NCI-H82 (cell line): ENCODE measurements around the gene CLSTN1.
A peak's percentile ranks its signal among the peaks of the same experiment; 100 is the strongest.
"Not testable (repeated sequence)": the region's sequence is repeated elsewhere in the genome, so short reads cannot be mapped to it uniquely, and the experiment has no call there.

Experiments used
- DNase-seq: peaks from one replicate; lab custom pipeline; 2025; lab: John Stamatoyannopoulos, UW

Gene CLSTN1

GRCh38 chr1:9797049-9797448, 26.7 kb downstream of the CLSTN1 start:
- DNase-seq, result no peak

- no peak for DNase-seq
Measured at GRCh38 chr1:9794081-9794480, 29.7 kb downstream of the CLSTN1 start.

DNA sequence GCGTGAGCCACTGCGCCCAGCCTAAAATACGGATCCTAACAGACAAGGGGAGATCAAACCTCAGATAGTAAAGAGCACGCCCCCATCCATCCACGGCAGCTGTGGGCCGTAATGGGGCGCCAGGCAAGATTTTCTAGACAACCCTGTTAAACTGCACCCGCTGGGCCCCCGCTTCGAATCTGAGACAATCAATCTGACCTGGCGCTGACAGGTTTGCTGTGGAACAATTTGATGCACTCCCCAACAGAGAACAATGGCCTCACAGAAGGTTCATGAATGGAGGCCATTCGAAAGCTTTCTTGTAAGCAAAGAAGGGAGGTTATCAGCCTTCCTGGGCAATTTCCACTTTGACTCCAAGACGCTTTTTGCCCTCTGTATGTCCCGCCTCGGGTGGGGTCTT, 30.5 kb downstream of the CLSTN1 start:
- DNase-seq, result no peak

DNA sequence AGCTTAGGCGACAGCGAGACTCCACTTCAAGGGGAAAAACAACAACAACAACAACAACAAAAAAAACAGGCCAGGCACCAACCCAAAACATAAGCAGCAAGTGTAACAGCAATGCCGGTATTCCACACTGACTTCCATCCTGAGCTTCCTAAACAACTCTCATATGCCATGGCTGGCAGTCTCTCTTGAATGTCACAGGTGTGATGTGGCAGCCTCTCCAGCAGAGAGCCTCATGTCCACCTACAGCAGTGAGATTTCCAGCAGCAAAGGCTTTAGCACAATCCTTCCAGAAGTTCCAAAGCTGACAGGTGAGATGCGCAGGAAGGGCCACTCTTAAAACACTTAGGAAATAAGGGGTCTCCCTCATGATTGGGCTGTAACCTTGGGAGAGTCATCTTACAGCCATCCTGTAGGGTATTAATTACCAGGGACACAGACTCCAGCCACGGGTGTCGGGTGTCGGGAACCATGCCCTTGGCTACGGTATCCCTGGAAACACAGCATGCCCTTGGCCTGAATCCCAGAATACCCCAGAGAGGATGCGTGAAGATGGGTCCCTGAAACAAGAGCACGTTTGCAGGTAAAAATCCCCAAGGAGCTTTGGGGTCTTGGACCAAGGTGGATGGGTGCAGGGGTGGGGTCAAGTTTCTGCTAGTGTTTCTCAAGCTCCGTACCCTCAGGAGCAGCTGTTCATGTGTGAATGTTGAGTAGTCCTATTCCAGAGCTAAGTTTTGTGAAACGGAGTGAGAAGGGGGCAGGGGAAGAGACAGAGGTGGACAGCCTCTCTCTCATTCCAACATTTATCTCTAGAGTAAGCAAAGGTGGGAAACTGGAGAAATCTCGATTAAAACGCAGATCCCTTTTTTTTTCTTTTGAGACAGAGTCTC, 31.4 kb downstream of the CLSTN1 start:
- peak; percentile 60 for DNase-seq

DNA sequence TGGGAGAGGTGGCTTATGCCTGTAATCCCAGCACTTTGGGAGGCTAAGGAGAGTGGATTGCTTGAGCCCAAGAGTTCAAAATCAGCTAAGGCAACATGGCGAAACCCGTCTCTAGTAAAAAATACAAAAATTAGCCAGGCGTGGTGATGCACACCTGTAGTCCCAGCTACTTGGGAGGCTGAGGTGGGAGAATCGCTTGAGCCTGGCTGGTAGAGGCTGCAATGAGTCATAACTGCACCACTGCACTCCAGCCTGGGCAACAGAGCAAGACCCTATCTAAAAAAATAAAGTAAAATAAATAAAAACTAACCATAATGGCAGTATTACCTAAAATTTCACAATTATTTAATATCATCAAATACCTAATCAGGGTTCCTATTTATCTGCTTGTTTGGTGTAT, 34.1 kb downstream of the CLSTN1 start:
- DNase-seq, result not testable (repeated sequence)

DNA sequence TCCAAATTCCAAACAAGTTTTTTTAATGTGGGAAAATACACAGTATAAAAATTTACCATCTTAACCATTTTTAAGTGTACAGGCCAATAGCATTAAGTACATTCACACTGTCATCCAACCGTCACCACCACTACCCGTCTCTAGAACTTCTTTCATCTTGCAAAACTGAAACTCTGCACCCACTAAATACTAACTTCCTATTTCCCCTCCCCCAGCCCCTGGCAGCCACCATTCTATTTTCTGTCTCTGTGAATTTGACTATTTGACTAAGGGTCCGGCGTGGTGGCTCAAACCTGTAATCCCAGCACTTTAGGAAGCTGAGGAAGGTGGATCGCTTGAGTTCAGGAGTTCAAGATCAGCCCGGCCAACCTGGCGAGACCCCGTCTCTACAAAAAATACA, 36.1 kb downstream of the CLSTN1 start:
- no peak for DNase-seq

- no peak for DNase-seq
Measured at GRCh38 chr1:9785406-9785805, 38.4 kb downstream of the CLSTN1 start.

- DNase-seq, result peak; percentile 83
Measured at GRCh38 chr1:9784508-9785133, 39.1 kb downstream of the CLSTN1 start.

DNA sequence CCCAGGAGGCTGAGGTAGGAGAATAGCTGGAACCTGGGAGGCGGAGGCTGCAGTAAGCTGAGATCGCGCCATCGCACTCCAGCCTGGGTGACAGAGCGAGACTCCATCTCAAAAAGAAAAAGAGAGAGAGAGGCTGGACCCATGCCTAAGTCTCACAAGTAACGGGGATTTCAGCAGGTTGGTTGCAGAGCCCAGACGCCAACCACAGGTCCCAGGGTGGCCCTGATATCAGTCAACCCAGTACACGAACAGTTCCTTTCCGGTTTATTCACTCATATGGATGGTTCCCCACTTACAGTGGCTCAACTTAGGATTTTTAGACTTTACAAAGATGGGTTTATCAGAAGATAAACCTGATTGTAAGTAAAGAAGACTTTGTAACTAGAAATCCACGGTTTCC, 40.9 kb downstream of the CLSTN1 start:
- no peak for DNase-seq

- no peak for DNase-seq
Measured at GRCh38 chr1:9782116-9782751, 41.5 kb downstream of the CLSTN1 start.

DNA sequence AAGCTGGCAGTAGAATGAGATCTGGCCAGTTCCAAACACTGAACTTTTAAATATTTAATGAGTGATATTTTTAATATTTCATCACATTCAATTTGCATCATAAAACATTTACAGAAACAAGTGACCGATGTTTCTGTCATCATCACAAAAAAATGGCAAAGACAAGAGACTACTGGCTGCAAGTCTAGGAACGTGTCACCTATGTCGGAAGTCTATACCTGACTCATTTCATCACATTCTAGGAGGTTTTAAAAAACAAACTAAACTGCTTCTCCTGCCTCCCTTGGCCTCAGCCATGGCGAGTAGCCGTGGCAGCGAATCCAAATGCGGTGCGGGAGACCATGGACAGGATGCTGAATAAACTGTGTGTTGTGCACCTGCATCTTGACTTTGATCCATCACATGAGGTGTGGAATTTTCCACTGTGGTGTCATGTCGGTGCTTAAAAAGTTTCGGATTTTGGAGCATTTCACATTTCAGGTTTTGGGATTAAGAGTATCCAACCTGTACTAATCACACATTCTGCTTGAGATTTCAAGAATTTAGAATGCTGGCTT, 43.1 kb downstream of the CLSTN1 start:
- DNase-seq, result no peak

DNA sequence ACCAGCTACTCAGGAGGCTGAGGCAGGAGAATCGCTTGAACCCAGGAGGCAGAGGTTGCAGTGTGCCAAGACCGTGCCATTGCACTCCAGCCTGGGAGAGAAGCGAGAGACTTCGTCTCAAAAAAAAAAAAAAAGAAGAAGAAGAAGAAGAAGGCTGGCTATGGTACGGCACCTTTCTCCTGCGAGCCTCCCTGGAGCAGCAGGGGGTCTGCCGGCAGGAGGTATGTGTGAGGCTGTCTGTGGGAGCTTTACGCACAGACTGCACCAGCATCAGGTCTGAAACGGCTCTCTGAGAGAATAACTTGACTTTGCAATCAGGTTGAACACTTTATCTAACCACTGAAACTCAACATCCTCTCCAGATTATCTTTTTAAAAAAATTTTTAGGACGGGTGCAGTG, 44.9 kb downstream of the CLSTN1 start:
- no peak for DNase-seq

DNA sequence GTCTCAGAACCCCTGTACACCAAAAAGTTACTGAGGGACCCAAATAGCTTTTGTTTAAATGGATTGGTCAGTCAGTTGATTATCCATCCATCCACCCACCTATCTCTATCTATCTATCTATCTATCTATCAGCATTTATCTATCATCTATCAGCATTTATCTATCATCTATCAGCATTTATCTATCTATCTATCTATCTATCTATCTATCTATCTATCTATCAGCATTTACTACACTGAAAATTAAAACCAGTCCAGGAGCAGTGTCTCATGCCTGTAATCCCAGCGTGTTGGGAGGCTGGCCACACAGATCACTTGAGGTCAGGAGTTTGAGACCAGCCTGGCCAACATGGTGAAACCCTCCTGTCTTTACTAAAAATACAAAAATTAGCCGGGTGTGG, 47.1 kb downstream of the CLSTN1 start:
- DNase-seq, result no peak

- no peak for DNase-seq
Measured at GRCh38 chr1:9774712-9775679, 48.8 kb downstream of the CLSTN1 start.

DNA sequence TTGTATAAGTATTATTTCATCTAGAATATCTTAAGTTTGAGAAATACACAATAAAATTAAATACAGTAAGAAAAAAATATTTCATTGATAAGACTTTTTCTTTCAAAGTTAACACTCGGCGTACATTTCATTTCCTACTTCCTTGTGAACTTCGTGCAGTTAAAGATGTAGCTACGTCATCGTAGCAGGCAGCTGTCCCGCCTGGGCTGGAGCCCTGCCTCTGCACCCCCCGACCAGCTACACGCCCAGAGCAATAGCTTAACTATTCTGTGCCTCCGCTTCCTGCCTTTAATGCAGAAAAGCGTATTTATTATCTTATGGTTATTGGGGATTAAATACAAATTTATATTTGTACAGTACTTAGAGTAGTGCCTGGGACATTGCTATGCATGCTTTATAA, 53.5 kb downstream of the CLSTN1 start:
- no peak for DNase-seq

DNA sequence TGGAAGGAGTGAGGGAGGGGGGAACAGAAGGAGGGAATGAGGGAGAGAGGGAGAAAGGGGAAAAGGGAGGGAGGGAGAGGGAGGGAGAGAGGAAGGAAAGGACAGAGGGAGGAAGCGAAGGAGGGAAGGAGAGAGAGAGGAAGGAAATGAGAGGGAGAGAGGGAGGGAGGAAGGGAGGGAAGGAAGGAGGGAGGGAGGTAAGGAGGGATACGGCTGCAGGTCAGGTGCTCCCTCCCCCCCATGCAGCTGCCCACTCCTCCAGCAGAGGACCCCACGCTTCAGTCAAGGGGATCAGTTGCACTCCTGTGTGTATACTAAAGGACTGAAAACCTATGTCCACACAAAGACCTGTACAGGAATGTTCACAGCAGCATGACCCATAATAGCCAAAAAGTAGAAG, 54.8 kb downstream of the CLSTN1 start:
- DNase-seq, result no peak

DNA sequence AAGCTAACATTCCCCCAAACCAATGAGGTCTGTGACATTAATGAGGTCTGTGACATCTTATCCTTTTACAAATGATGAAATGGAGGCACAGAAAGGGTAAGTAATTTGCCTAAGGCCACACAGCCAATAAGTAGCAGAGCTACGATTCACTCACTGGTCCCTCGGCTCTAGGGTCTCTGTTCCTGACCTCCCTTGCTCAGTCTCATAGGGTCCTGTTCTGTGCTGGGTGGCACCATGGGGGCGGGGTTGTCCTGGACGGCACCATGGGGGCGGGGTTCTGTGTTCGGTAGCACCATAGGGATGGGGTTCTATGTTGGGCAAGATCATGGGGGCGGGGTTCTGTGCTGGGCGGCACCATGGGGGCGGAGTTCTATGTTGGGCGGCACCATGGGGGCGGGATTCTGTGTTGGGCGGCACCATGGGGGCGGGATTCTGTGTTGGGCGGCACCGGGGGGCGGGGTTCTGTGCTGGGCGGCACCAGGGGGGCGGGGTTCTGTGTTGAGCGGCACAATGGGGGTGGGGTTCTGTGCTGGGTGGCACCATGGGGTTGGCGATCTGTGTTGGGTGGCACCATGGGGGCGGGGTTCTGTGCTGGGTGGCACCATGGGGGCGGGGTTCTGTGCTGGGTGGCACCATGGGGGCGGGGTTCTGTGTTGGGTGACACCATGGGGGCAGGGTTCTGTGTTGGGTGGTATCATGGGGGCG, 55.6 kb downstream of the CLSTN1 start:
- DNase-seq, result peak; percentile 24

- DNase-seq, result no peak
Measured at GRCh38 chr1:9766759-9767442, 56.9 kb downstream of the CLSTN1 start.

DNA sequence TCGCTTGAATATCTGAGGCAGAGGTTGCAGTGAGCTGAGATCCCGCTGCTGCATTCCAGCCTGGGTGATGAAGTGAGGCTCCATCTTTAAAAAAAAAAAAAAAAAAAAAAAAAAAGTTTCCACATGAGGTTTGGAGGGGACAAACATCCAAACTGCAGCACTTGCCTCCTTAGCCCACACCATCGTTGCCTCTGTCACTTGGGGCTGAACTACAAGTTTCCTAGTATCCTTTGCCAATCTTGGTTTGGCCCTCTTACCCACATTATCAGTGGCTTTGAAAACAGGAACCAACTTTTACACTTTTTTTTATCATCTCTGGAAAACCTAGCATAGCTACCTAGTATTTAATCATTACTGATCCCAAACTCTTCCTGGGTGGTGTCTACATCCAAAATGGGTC, 59.2 kb downstream of the CLSTN1 start:
- DNase-seq, result no peak

GRCh38 chr1:9763914-9764313, 59.9 kb downstream of the CLSTN1 start:
- no peak for DNase-seq
